GM12878 (cell line): ENCODE data around the gene GALNT16. TPM values are rescaled to one million over a fixed set of nuclear protein-coding genes. Genes with fewer than 3 reads are reported as not detected.
A peak's percentile ranks its signal among the peaks of the same experiment; 100 is the strongest.

Experiments used
- ATAC-seq: fragments of 200-7000 bp; cut with Tn5 transposase; 3 replicates; pipeline ENCODE4 v1.9.1; 2020; ENCODE audit warnings: mild to moderate bottlenecking, moderate library complexity
- BruUV-seq: library from RNA; stranded (reverse); fragments of 400-500 nt; replicated peaks from 2 replicates; lab custom pipeline; 2021; lab: Mats Ljungman, UMichigan
- CTCF ChIA-PET: fragments of 300-600 bp; sonication (Branson Sonifier 250); formaldehyde crosslinking; extraction: SDS; loops from one replicate; lab custom pipeline; 2021; ENCODE audit warnings: inconsistent platforms; lab: Yijun Ruan, JAX
- POLR2A ChIA-PET: fragments of 350-600 bp; formaldehyde crosslinking; extraction: SDS; loops from one replicate; lab custom pipeline; 2021; ENCODE audit warnings: inconsistent platforms; lab: Charles Lee
- RAD21 ChIA-PET: fragments of 300-600 bp; sonication (Branson Sonifier 250); formaldehyde crosslinking; loops from one replicate; lab custom pipeline; 2023; ENCODE audit warnings: antibody characterized with exemption; ENCODE audit not compliant: unreplicated experiment; lab: Charles Lee
- SMC1A ChIA-PET: fragments of 300-600 bp; sonication (Branson Sonifier 250); formaldehyde crosslinking; loops from one replicate; lab custom pipeline; 2023; ENCODE audit not compliant: unreplicated experiment, uncharacterized antibody; lab: Charles Lee
- DNase-seq: peaks from one replicate; pipeline ENCODE4 v3.0.0-alpha.2; 2011; ENCODE audit warnings: low read depth, low spot score
- FAIRE-seq: peaks from 3 replicates; lab custom pipeline; 2011; peaks lifted over from hg19 to GRCh38; lab: Jason Lieb, UNC
- H2AFZ ChIP-seq: 2 replicates; pipeline ENCODE4 v1.6.0; 2011; ENCODE audit warnings: low read depth, low read length, control low read depth; ENCODE audit not compliant: control insufficient read depth
- H3K27ac ChIP-seq: 2 replicates; pipeline ENCODE4 v1.5.1; 2011; ENCODE audit warnings: control low read depth; ENCODE audit not compliant: control insufficient read depth, insufficient read depth
- H3K27me3 ChIP-seq, 2 experiments: replicated peaks in 1 of 2; 2 replicates each; pipeline versions ENCODE4 v1.6.0 to v1.6.1; 2011; ENCODE audit warnings: low read length in 1 of 2; ENCODE audit not compliant: control insufficient read depth in 2 of 2, insufficient read depth in 2 of 2
- H3K36me3 ChIP-seq, 2 experiments: 2 replicates each; pipeline ENCODE4 v1.5.1; 2011; ENCODE audit warnings: low read length in 1 of 2; ENCODE audit not compliant: control insufficient read depth in 2 of 2, insufficient read depth in 2 of 2
- H3K4me1 ChIP-seq: 2 replicates; pipeline ENCODE4 v1.6.1; 2011; ENCODE audit warnings: mild to moderate bottlenecking, low read length, moderate library complexity, mixed read lengths; ENCODE audit not compliant: control insufficient read depth, insufficient read depth
- H3K4me2 ChIP-seq: 2 replicates; pipeline ENCODE4 v1.6.0; 2011; ENCODE audit warnings: control low read depth; ENCODE audit not compliant: control insufficient read depth, insufficient read depth
- H3K4me3 ChIP-seq: fragments of 200-600 bp; sonication (generic); 2 replicates; pipeline ENCODE4 v1.5.1; 2016
- H3K79me2 ChIP-seq: 2 replicates; pipeline ENCODE4 v1.6.0; 2011; ENCODE audit warnings: low read length; ENCODE audit not compliant: control insufficient read depth, insufficient read depth
- H3K9ac ChIP-seq: 2 replicates; pipeline ENCODE4 v1.8.0; 2011; ENCODE audit warnings: low read length, control low read depth, mixed read lengths; ENCODE audit not compliant: control insufficient read depth, insufficient read depth
- H3K9me3 ChIP-seq: replicated peaks from 3 replicates; pipeline ENCODE4 v1.5.1; 2011; ENCODE audit warnings: mild to moderate bottlenecking, low read length; ENCODE audit not compliant: control insufficient read depth, insufficient read depth
- H4K20me1 ChIP-seq: 2 replicates; pipeline ENCODE4 v1.6.0; 2011; ENCODE audit not compliant: control insufficient read depth, insufficient read depth
- CBX5 ChIP-seq: sonication (generic); IDR thresholded peaks from 2 replicates; pipeline ENCODE4 v1.6.1; 2016; ENCODE audit warnings: low read depth, moderate library complexity, mild to moderate bottlenecking, inconsistent platforms
- HDGF ChIP-seq: fragments of 450-650 bp; IDR thresholded peaks from 2 replicates; pipeline ENCODE4 v1.6.1; 2016; ENCODE audit warnings: antibody characterized with exemption
- MTA2 ChIP-seq: fragments of 450-650 bp; IDR thresholded peaks from 2 replicates; pipeline ENCODE4 v1.6.1; 2016; ENCODE audit warnings: low read depth, mild to moderate bottlenecking, moderate library complexity
- NBN ChIP-seq: fragments of 450-650 bp; IDR thresholded peaks from 2 replicates; pipeline ENCODE4 v1.6.1; 2016
- RBBP5 ChIP-seq: fragments of 200-600 bp; sonication (generic); conservative IDR thresholded peaks from 2 replicates; pipeline ENCODE4 v1.6.1; 2016
- SPI1 ChIP-seq: IDR thresholded peaks from 2 replicates; pipeline ENCODE4 v1.6.1; 2011; ENCODE audit warnings: low read depth, mild to moderate bottlenecking, low read length, moderate library complexity, borderline replicate concordance; ENCODE audit not compliant: insufficient read depth
- TAF1 ChIP-seq: IDR thresholded peaks from 2 replicates; pipeline ENCODE4 v1.6.1; 2011; ENCODE audit warnings: mild to moderate bottlenecking, low read depth, low read length, borderline replicate concordance
- ZNF207 ChIP-seq: fragments of 450-650 bp; IDR thresholded peaks from 2 replicates; pipeline ENCODE4 v1.6.1; 2014; ENCODE audit warnings: antibody characterized with exemption, mild to moderate bottlenecking, borderline replicate concordance
- ZNF24 ChIP-seq: fragments of 450-650 bp; IDR thresholded peaks from 2 replicates; pipeline ENCODE4 v1.6.1; 2017; ENCODE audit warnings: antibody characterized with exemption, mild to moderate bottlenecking
- WGBS: methylation state at CpG from one replicate; pipeline ENCODE4 v1.1.6; 2016; ENCODE audit warnings: low lambda C conversion rate; ENCODE audit not compliant: insufficient replicate concordance, insufficient coverage; ENCODE audit errors: missing lambda C conversion rate; 5-methylcytosine and 5-hydroxymethylcytosine counted together
- in situ Hi-C: fragments of 300-500 bp; cut with MboI; formaldehyde crosslinking; loops from 9 replicates; pipeline ENCODE4 v1.14.3; 2018; ENCODE audit warnings: mixed read lengths
- intact Hi-C: fragments of 100-400 bp; cut with micrococcal nuclease; formaldehyde crosslinking; loops from one replicate; pipeline ENCODE4 v1.14.2; 2022; ENCODE audit not compliant: unreplicated experiment
- polyA plus RNA-seq, 11 experiments: library from polyadenylated mRNA; depleted of rRNA in 4 of 11; unstranded in 6 of 11; stranded (reverse) in 5 of 11; fragments of >200 nt; fragmentation: Nextera tagmentation in 4 of 11; fragmentation: Illumina TruSeq in 1 of 11; extraction: Ambion mirVana in 4 of 11; extraction: Trizol in 1 of 11; gene quantifications; 1 replicate in 1 of 11; 2 replicates in 10 of 11; pipeline versions ENCODE4 v1.2.1 to v1.2.3, GENCODE V29; 2011 to 2016; ENCODE audit warnings: inconsistent platforms in 2 of 11, missing spikeins in 2 of 11, low read depth in 1 of 11
- total RNA-seq, 4 experiments: library from RNA; depleted of rRNA in 3 of 4; stranded (reverse); fragments of >200 nt in 3 of 4; fragmentation: Illumina TruSeq in 1 of 4; extraction: Trizol in 1 of 4; gene quantifications; 2 replicates each; pipeline versions ENCODE4 v1.2.1 to v1.2.3, GENCODE V29; 2013 to 2021
- TF ChIP-seq, protein P1 (sequence below), 3 experiments: IDR thresholded peaks in 2 of 3; conservative IDR thresholded peaks in 1 of 3; 2 replicates each; pipeline ENCODE4 v1.5.1; 2011; ENCODE audit warnings: low read depth in 3 of 3, low read length in 3 of 3, mild to moderate bottlenecking in 3 of 3, control low read depth in 2 of 3, moderate library complexity in 2 of 3, inconsistent platforms in 1 of 3, mixed read lengths in 1 of 3; ENCODE audit not compliant: control insufficient read depth in 2 of 3, insufficient read depth in 1 of 3; ENCODE audit errors: extremely low read depth in 1 of 3
- TF ChIP-seq, protein P2 (sequence below): fragments of 450-650 bp; IDR thresholded peaks from 2 replicates; pipeline ENCODE4 v1.6.1; 2017; ENCODE audit warnings: mild to moderate bottlenecking, moderate library complexity
- TF ChIP-seq, protein P3 (sequence below): IDR thresholded peaks from 2 replicates; pipeline ENCODE4 v1.6.1; 2011; ENCODE audit warnings: mild to moderate bottlenecking, low read depth, low read length, moderate library complexity; ENCODE audit not compliant: insufficient replicate concordance

Gene GALNT16
- total and polyA plus RNA-seq, 10 of the 15 experiments (the other 5 are each of a cell fraction or from before 2014, with no cell fraction given), result under 0.01 to 0.08 (median 0.03) TPM; not detected in 3

DNA sequence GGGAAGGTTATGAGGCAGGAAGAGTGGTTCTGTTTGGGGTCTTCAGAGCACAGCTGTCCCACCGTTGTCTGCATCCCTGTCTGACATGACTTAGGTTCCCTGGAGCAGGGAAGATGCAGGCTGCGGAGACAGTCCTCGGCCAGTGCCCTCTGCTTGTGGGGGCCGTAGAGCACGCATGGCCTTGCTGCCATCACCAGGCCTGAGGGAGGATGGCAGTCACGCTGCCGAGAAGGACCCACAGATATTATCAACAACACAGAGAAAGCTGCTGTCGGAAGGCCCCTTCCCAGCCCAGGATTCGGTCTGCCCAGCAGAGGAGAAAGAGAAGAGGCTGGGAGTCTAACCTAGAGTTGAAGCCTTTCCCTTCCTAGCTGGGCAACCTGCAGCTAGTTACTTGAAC is 103.1 kb downstream of the GALNT16 start (continued):
- TF ChIP-seq, protein P1, sequence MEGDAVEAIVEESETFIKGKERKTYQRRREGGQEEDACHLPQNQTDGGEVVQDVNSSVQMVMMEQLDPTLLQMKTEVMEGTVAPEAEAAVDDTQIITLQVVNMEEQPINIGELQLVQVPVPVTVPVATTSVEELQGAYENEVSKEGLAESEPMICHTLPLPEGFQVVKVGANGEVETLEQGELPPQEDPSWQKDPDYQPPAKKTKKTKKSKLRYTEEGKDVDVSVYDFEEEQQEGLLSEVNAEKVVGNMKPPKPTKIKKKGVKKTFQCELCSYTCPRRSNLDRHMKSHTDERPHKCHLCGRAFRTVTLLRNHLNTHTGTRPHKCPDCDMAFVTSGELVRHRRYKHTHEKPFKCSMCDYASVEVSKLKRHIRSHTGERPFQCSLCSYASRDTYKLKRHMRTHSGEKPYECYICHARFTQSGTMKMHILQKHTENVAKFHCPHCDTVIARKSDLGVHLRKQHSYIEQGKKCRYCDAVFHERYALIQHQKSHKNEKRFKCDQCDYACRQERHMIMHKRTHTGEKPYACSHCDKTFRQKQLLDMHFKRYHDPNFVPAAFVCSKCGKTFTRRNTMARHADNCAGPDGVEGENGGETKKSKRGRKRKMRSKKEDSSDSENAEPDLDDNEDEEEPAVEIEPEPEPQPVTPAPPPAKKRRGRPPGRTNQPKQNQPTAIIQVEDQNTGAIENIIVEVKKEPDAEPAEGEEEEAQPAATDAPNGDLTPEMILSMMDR (IDR thresholded peaks at IDR 0.05 in 2 of 3, conservative IDR thresholded peaks at IDR 0.05 in 1 of 3; ENCODE audit: control insufficient read depth in 2 of 3, extremely low read depth in 1 of 3, insufficient read depth in 1 of 3, low read depth in 3 of 3, low read length in 3 of 3), result peak in 2 of 3 experiments; percentile 18 to 19; a peak in 1 of 6 replicates
- no peak for TF ChIP-seq HDGF
- no peak for TF ChIP-seq TAF1
- TF ChIP-seq ZNF207, result no peak

DNA sequence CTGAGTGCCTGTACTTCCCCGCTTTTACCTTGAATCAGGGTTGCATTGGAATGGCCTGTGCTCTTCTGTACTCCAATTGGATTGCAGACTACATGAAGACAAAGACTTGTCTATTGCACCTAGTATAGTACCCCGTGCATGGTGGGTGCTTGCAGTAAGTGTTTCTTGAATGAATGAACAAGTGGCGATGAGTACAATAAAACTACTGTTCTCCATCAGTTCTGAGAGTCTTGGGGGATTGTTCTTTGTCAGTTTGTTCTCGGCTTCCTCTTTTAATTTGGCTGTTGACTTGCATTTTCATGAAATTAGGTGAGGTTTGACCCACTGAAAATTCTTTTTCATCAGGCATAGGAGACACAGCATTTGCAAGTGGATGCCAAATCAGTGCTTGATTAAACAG is 104.0 kb downstream of the GALNT16 start:
- ChIA-PET POLR2A (interaction anchor here (0.6 to 1.7 kb wide), 2 partner anchors 8 to 18 kb away, joined by 3 to 9 read pairs; no protein-coding TSS in a partner anchor), RAD21 (interaction anchor here (1.1 to 11.5 kb wide), 4 partner anchors 9 to 103 kb away, joined by 3 to 143 read pairs (median 7); partner anchors contain the start of genes ERH and SLC39A9), CTCF (interaction anchor here (0.8 to 4.1 kb wide), 3 partner anchors 21 to 121 kb away, joined by 3 to 23 read pairs (median 3); no protein-coding TSS in a partner anchor), SMC1A (interaction anchor here (0.7 to 2.7 kb wide), 10 partner anchors 9 to 122 kb away, joined by 3 to 12 read pairs (median 5); no protein-coding TSS in a partner anchor)
- Histone ChIP-seq H3K9me3 (no peaks in the 10 kb centered on the region), H3K4me3 (no peak overlapping the region), H3K27ac (no peak overlapping the region), H2AFZ (no peak overlapping the region), H3K36me3 (no peaks in the 10 kb centered on the region), H3K4me2 (no peak overlapping the region), H3K27me3 (no peaks in the 10 kb centered on the region), H3K4me1 (peaks cover 4% of the 10 kb centered on the region), H3K79me2 (no peaks in the 10 kb centered on the region), H4K20me1 (no peaks in the 10 kb centered on the region), H3K9ac (no peak overlapping the region)
- in situ Hi-C loops, result no loop called here
- intact Hi-C loops, result loop anchor here (5.0 kb wide), 1 partner anchor 122 kb away; no protein-coding TSS in a partner anchor
- peak; percentile 44 for ATAC-seq
- no peak for DNase-seq
- BruUV-seq, result no TSS peak
- FAIRE-seq, result no peak
- WGBS, result 51% methylated on average over 4 of the region's 4 CpGs
- TF ChIP-seq RBBP5, result no peak
- TF ChIP-seq, protein P2, sequence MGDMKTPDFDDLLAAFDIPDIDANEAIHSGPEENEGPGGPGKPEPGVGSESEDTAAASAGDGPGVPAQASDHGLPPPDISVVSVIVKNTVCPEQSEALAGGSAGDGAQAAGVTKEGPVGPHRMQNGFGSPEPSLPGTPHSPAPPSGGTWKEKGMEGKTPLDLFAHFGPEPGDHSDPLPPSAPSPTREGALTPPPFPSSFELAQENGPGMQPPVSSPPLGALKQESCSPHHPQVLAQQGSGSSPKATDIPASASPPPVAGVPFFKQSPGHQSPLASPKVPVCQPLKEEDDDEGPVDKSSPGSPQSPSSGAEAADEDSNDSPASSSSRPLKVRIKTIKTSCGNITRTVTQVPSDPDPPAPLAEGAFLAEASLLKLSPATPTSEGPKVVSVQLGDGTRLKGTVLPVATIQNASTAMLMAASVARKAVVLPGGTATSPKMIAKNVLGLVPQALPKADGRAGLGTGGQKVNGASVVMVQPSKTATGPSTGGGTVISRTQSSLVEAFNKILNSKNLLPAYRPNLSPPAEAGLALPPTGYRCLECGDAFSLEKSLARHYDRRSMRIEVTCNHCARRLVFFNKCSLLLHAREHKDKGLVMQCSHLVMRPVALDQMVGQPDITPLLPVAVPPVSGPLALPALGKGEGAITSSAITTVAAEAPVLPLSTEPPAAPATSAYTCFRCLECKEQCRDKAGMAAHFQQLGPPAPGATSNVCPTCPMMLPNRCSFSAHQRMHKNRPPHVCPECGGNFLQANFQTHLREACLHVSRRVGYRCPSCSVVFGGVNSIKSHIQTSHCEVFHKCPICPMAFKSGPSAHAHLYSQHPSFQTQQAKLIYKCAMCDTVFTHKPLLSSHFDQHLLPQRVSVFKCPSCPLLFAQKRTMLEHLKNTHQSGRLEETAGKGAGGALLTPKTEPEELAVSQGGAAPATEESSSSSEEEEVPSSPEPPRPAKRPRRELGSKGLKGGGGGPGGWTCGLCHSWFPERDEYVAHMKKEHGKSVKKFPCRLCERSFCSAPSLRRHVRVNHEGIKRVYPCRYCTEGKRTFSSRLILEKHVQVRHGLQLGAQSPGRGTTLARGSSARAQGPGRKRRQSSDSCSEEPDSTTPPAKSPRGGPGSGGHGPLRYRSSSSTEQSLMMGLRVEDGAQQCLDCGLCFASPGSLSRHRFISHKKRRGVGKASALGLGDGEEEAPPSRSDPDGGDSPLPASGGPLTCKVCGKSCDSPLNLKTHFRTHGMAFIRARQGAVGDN, result no peak
- TF ChIP-seq MTA2, result peak; percentile 35; the same call in 1 of the 2 replicates
- TF ChIP-seq ZNF24, result peak; percentile 98
- peak; percentile 67; the same call in 1 of the 2 replicates for TF ChIP-seq SPI1
- no peak for TF ChIP-seq CBX5
- 0 out of 2 replicates have a peak, but pooled peaks have one; percentile 16 for TF ChIP-seq NBN
- TF ChIP-seq, protein P3, sequence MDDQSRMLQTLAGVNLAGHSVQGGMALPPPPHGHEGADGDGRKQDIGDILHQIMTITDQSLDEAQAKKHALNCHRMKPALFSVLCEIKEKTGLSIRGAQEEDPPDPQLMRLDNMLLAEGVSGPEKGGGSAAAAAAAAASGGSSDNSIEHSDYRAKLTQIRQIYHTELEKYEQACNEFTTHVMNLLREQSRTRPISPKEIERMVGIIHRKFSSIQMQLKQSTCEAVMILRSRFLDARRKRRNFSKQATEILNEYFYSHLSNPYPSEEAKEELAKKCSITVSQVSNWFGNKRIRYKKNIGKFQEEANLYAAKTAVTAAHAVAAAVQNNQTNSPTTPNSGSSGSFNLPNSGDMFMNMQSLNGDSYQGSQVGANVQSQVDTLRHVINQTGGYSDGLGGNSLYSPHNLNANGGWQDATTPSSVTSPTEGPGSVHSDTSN, result no peak
